Trophoblast cell (in vitro differentiated cells and primary cell): ENCODE measurements around the gene ZSCAN1.

Experiments used
- DNase-seq, 2 donors: peaks; one replicate each; pipeline ENCODE4 v3.0.0-alpha.2; 2016
- H2AFZ ChIP-seq: 2 replicates; pipeline ENCODE4 v1.6.1; 2013; ENCODE audit warnings: low read length, moderate library complexity, mild to moderate bottlenecking; ENCODE audit not compliant: insufficient read depth, poor library complexity
- H2AK5ac ChIP-seq: 2 replicates; pipeline ENCODE4 v1.6.1; 2013; ENCODE audit warnings: mild to moderate bottlenecking, low read length
- H2BK120ac ChIP-seq: 2 replicates; pipeline ENCODE4 v1.6.1; 2013; ENCODE audit warnings: low read length, mild to moderate bottlenecking, moderate library complexity; ENCODE audit not compliant: insufficient read depth, poor library complexity
- H2BK12ac ChIP-seq: 2 replicates; pipeline ENCODE4 v1.6.1; 2013; ENCODE audit warnings: mild to moderate bottlenecking, low read length, moderate library complexity
- H2BK5ac ChIP-seq: 2 replicates; pipeline ENCODE4 v1.6.1; 2013; ENCODE audit warnings: low read length, low read depth, moderate library complexity, mild to moderate bottlenecking; ENCODE audit not compliant: poor library complexity
- H3K14ac ChIP-seq: 2 replicates; pipeline ENCODE4 v1.6.1; 2013; ENCODE audit warnings: mild to moderate bottlenecking, low read length
- H3K18ac ChIP-seq: 2 replicates; pipeline ENCODE4 v1.6.1; 2013; ENCODE audit warnings: mild to moderate bottlenecking, low read length
- H3K23ac ChIP-seq: 2 replicates; pipeline ENCODE4 v1.6.1; 2013; ENCODE audit warnings: low read length
- H3K27ac ChIP-seq: 2 replicates; pipeline ENCODE4 v1.5.1; 2013; ENCODE audit warnings: low read depth, mild to moderate bottlenecking, inconsistent platforms, low read length, moderate library complexity
- H3K27me3 ChIP-seq: 2 replicates; pipeline ENCODE4 v1.6.1; 2013; ENCODE audit warnings: inconsistent platforms, mild to moderate bottlenecking, low read length, moderate library complexity; ENCODE audit not compliant: insufficient read depth
- H3K36me3 ChIP-seq, 2 experiments: 1 replicate in 1 of 2; 2 replicates in 1 of 2; pipeline ENCODE4 v1.6.1; 2013; ENCODE audit warnings: low read length in 2 of 2, mild to moderate bottlenecking in 2 of 2, moderate library complexity in 1 of 2; ENCODE audit not compliant: insufficient read depth in 2 of 2, control insufficient read depth in 1 of 2
- H3K4ac ChIP-seq: 2 replicates; pipeline ENCODE4 v1.6.1; 2013; ENCODE audit warnings: low read depth, mild to moderate bottlenecking, low read length, moderate library complexity
- H3K4me1 ChIP-seq, 2 experiments: 1 replicate in 1 of 2; 2 replicates in 1 of 2; pipeline ENCODE4 v1.6.1; 2013; ENCODE audit warnings: low read length in 2 of 2, mild to moderate bottlenecking in 2 of 2, moderate library complexity in 1 of 2; ENCODE audit not compliant: insufficient read depth in 2 of 2, control insufficient read depth in 1 of 2
- H3K4me2 ChIP-seq: 2 replicates; pipeline ENCODE4 v1.6.1; 2013; ENCODE audit warnings: inconsistent platforms, mild to moderate bottlenecking, low read length, moderate library complexity
- H3K4me3 ChIP-seq: 2 replicates; pipeline ENCODE4 v1.5.1; 2013; ENCODE audit warnings: mild to moderate bottlenecking, low read depth, low read length, inconsistent platforms
- H3K79me1 ChIP-seq: one replicate; pipeline ENCODE4 v1.6.1; 2013; ENCODE audit warnings: low read length
- H3K79me2 ChIP-seq: 2 replicates; pipeline ENCODE4 v1.6.1; 2013; ENCODE audit warnings: low read length, mild to moderate bottlenecking; ENCODE audit not compliant: control insufficient read depth, insufficient read depth, poor library complexity
- H3K9ac ChIP-seq: 2 replicates; pipeline ENCODE4 v1.6.1; 2013; ENCODE audit warnings: mild to moderate bottlenecking, low read length
- H3K9me3 ChIP-seq: 2 replicates; pipeline ENCODE4 v1.6.1; 2013; ENCODE audit warnings: low read depth, mild to moderate bottlenecking, control low read depth, inconsistent platforms, low read length; ENCODE audit not compliant: insufficient read depth
- H4K12ac ChIP-seq: 2 replicates; pipeline ENCODE4 v1.6.1; 2013; ENCODE audit warnings: low read depth, mild to moderate bottlenecking, low read length, moderate library complexity
- H4K8ac ChIP-seq: 2 replicates; pipeline ENCODE4 v1.6.1; 2013; ENCODE audit warnings: low read depth, mild to moderate bottlenecking, low read length, moderate library complexity
- H4K91ac ChIP-seq: one replicate; pipeline ENCODE4 v1.6.1; 2013; ENCODE audit warnings: low read depth, mild to moderate bottlenecking, low read length, moderate library complexity
- WGBS: extraction: QIAGEN DNeasy Blood & Tissue Kit; methylation state at CpG from one replicate; pipeline ENCODE4 v1.1.7; 2013; ENCODE audit warnings: missing lambda C conversion rate; ENCODE audit not compliant: insufficient read length, insufficient coverage; ENCODE audit errors: extremely low coverage; 5-methylcytosine and 5-hydroxymethylcytosine counted together

Gene ZSCAN1

DNA sequence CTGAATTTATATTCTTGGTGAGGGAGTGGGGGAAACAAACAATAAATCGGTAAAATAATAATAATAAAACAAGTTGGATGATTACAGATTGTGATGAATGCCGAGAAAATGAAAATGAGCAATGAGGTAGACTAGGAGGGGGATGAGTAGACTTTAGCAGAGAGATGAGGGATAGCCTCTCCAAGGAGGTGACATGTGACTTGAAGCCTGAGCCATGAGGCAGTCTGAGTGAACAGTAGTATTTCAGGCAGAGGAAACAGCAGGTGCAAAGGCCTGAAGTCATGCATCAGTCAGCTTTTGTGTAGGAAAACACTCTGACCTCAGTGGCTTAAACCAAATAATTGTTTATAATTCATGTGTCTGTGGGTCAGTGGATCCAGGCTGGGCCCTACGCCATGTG, 29.9 kb downstream of the ZSCAN1 start:
- no CpG with 5 or more reads among the region's 3 CpGs for WGBS
- H4K12ac ChIP-seq: no peak overlapping the region
- no peak overlapping the region for H4K8ac ChIP-seq
- no peak overlapping the region for H2BK12ac ChIP-seq
- H3K14ac ChIP-seq: no peak overlapping the region
- H3K4me1 ChIP-seq: peaks cover 3 to 9% of the 10 kb centered on the region in 2 experiments
- H4K91ac ChIP-seq: no peak overlapping the region
- H3K9me3 ChIP-seq: peaks cover 61% of the 10 kb centered on the region
- H3K4me2 ChIP-seq: no peak overlapping the region
- no peaks in the 10 kb centered on the region for H3K79me2 ChIP-seq
- no peak overlapping the region for H3K18ac ChIP-seq
- H2BK5ac ChIP-seq: no peak overlapping the region
- H2AK5ac ChIP-seq: no peak overlapping the region
- H3K79me1 ChIP-seq: peaks cover 7% of the 10 kb centered on the region
- no peak overlapping the region for H2BK120ac ChIP-seq
- H3K36me3 ChIP-seq: peaks cover 30 to 32% of the 10 kb centered on the region in 2 experiments
- H3K27me3 ChIP-seq: no peaks in the 10 kb centered on the region
- H3K23ac ChIP-seq: no peak overlapping the region
- no peak overlapping the region for H2AFZ ChIP-seq
- H3K27ac ChIP-seq: no peak overlapping the region
- H3K4me3 ChIP-seq: no peak overlapping the region
- no peak overlapping the region for H3K4ac ChIP-seq
- H3K9ac ChIP-seq: no peak overlapping the region
- DNase-seq: no peak

DNA sequence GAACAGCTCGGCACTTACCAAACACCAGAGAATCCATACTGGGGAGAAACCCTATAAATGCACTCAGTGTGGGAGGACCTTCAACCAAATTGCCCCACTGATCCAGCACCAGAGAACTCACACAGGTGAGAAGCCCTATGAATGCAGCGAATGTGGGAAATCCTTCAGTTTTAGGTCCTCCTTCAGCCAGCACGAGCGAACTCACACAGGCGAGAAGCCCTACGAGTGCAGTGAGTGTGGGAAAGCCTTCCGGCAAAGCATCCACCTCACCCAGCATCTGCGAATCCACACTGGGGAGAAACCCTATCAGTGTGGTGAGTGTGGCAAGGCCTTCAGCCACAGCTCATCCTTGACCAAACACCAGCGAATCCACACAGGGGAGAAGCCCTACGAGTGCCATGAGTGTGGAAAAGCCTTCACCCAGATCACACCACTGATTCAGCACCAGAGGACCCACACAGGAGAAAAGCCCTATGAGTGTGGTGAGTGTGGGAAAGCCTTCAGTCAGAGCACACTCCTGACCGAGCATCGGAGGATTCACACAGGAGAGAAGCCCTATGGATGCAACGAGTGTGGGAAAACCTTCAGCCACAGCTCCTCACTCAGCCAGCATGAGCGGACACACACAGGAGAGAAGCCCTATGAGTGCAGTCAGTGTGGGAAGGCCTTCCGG, 33.6 kb downstream of the ZSCAN1 start:
- Histone ChIP-seq H3K4me2 (no peak overlapping the region), H3K79me1 (no peaks in the 10 kb centered on the region), H3K36me3 (peaks cover 21 to 32% of the 10 kb centered on the region in 2 experiments), H3K4ac (no peak overlapping the region), H3K9ac (no peak overlapping the region), H3K23ac (no peak overlapping the region), H3K27me3 (no peaks in the 10 kb centered on the region), H3K14ac (no peak overlapping the region), H4K8ac (no peak overlapping the region), H2AFZ (no peak overlapping the region), H2BK120ac (no peak overlapping the region), H4K12ac (no peak overlapping the region), H3K9me3 (peaks cover 60% of the 10 kb centered on the region), H2AK5ac (no peak overlapping the region), H2BK12ac (no peak overlapping the region), H4K91ac (no peak overlapping the region), H3K79me2 (no peaks in the 10 kb centered on the region), H2BK5ac (no peak overlapping the region), H3K4me1 (no peaks in the 10 kb centered on the region), H3K18ac (no peak overlapping the region), H3K27ac (no peak overlapping the region), H3K4me3 (peak overlapping the region; percentile 1)
- no peak for DNase-seq
- WGBS: no CpG with 5 or more reads among the region's 15 CpGs

DNA sequence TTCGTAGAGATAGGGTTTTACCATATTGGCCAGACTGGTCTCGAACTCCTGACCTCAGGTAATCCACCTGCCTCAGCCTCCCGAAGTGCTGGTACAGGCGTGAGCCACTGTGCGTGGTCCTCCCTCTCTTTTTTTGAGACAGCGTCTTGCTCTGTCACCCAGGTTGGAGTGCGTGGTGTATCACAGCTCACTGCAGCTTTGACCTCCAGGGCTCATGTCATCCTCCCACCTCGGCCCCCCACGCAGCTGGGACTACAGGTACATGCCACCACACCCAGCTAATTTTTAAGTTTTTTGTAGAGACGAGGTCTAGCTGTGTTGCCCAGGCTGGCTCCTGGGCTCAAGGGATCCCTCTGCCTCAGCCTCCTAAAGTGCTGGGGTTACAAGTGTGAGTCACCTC, 46.0 kb downstream of the ZSCAN1 start:
- H3K4me3 ChIP-seq: no peak overlapping the region
- no peaks in the 10 kb centered on the region for H3K4me1 ChIP-seq
- no peak overlapping the region for H4K8ac ChIP-seq
- H3K9ac ChIP-seq: no peak overlapping the region
- H3K18ac ChIP-seq: no peak overlapping the region
- no peaks in the 10 kb centered on the region for H3K79me2 ChIP-seq
- no peak overlapping the region for H2AFZ ChIP-seq
- H2BK12ac ChIP-seq: no peak overlapping the region
- H3K9me3 ChIP-seq: peaks cover 26% of the 10 kb centered on the region
- no peak overlapping the region for H3K27ac ChIP-seq
- no peak overlapping the region for H2BK5ac ChIP-seq
- no peak overlapping the region for H4K91ac ChIP-seq
- H2AK5ac ChIP-seq: no peak overlapping the region
- no peaks in the 10 kb centered on the region for H3K27me3 ChIP-seq
- no peak overlapping the region for H2BK120ac ChIP-seq
- H3K4ac ChIP-seq: no peak overlapping the region
- H3K36me3 ChIP-seq: peaks cover 7 to 12% of the 10 kb centered on the region in 2 experiments
- H4K12ac ChIP-seq: peak overlapping the region; percentile 28
- H3K23ac ChIP-seq: no peak overlapping the region
- H3K4me2 ChIP-seq: no peak overlapping the region
- no peak for DNase-seq
- H3K14ac ChIP-seq: no peak overlapping the region
- WGBS: no CpG with 5 or more reads among the region's 10 CpGs
- H3K79me1 ChIP-seq: no peaks in the 10 kb centered on the region

DNA sequence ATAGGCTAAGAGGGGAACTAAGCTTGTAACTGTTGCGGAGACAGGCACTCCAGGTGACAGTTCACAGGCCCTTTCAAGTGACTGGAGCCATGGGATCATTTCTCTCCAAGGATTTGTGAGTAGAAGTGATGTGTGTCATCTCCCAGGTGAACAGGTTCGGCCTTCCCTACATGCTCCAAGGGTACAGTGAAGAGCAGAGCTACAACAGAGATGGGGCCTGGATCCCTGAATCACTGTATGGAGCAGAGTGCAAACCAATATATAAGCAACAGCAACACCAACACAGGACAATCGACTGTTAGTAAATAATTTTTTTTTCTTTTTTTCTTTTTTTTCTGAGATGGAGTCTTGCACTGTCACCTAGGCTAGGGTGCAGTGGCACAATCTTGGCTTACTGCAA, 49.2 kb downstream of the ZSCAN1 start:
- Histone ChIP-seq H3K14ac (no peak overlapping the region), H4K91ac (no peak overlapping the region), H3K4ac (no peak overlapping the region), H3K27me3 (no peaks in the 10 kb centered on the region), H2BK120ac (no peak overlapping the region), H2BK12ac (no peak overlapping the region), H3K79me2 (no peaks in the 10 kb centered on the region), H3K9me3 (peaks cover 29% of the 10 kb centered on the region), H3K4me2 (no peak overlapping the region), H4K8ac (no peak overlapping the region), H4K12ac (no peak overlapping the region), H3K36me3 (peaks cover 35 to 42% of the 10 kb centered on the region in 2 experiments), H3K4me3 (no peak overlapping the region), H3K79me1 (no peaks in the 10 kb centered on the region), H2BK5ac (no peak overlapping the region), H3K23ac (no peak overlapping the region), H3K18ac (no peak overlapping the region), H2AFZ (no peak overlapping the region), H3K9ac (no peak overlapping the region), H2AK5ac (no peak overlapping the region), H3K4me1 (no peaks in the 10 kb centered on the region), H3K27ac (no peak overlapping the region)
- no peak for DNase-seq
- WGBS: no CpG with 5 or more reads among the region's 3 CpGs
